Measurements from ENCODE around the gene TDRD3.

GRCh38 chr13:60386250-60386649 lies 10.8 kb upstream of the TDRD3 start:
- no peak for TF ChIP-seq POLR2AphosphoS5 (IDR thresholded peaks at IDR 0.05)
- TF ChIP-seq CTCF (IDR thresholded peaks at IDR 0.05), result no peak
- TF ChIP-seq EP300 (IDR thresholded peaks at IDR 0.05), result no peak
